ENCODE measurements around the gene SMARCC1. TPM values are rescaled to one million over a fixed set of nuclear protein-coding genes. Genes with fewer than 3 reads are reported as not detected.

The SMARCC1 gene
- total RNA-seq, 2 donors from 2014 or later = 11.6 to 19.3 TPM

DNA sequence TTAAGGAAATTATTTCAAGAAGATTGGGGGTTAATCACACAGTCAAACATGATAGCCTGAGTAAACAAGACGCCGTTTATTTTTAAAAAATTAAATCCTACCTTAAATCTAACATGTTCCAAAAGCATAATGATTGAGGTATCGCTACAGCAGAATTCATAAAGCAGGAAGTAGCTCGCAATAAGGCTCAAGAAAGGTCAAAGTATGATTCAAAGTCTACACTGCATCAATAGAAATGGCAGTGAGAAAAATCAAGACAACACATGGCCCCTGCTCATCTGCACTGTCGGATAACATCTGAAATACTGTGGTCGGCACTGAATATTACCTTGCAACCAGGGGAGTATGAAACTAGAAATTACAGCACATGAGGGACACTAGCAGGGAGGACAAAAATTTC, 93.2 kb downstream of the SMARCC1 start:
- TF ChIP-seq, protein P1, sequence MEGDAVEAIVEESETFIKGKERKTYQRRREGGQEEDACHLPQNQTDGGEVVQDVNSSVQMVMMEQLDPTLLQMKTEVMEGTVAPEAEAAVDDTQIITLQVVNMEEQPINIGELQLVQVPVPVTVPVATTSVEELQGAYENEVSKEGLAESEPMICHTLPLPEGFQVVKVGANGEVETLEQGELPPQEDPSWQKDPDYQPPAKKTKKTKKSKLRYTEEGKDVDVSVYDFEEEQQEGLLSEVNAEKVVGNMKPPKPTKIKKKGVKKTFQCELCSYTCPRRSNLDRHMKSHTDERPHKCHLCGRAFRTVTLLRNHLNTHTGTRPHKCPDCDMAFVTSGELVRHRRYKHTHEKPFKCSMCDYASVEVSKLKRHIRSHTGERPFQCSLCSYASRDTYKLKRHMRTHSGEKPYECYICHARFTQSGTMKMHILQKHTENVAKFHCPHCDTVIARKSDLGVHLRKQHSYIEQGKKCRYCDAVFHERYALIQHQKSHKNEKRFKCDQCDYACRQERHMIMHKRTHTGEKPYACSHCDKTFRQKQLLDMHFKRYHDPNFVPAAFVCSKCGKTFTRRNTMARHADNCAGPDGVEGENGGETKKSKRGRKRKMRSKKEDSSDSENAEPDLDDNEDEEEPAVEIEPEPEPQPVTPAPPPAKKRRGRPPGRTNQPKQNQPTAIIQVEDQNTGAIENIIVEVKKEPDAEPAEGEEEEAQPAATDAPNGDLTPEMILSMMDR (IDR thresholded peaks at IDR 0.05) = no peak
- H3K36me3 ChIP-seq = peaks cover 59% of the 10 kb centered on the region

DNA sequence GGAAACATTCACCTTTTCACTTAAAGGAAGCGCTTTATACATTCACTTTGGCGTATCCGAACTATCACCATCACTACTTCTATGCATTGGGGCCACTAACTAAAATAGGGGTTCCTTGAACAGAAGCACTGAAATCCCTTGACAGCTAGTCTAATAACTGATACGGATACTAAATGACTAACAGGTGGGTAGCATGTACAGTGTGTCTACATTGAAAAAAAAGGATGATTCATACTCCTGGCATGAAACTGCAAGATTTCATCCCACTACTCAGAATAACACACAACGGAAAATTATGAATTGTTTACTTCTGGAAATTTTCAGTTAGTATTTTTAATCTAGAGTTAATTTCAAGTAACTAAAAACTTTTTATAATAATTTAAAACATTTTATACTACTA, 96.7 kb downstream of the SMARCC1 start:
- Histone ChIP-seq H3K9me3 (no peaks in the 10 kb centered on the region), H3K36me3 (peaks cover 45% of the 10 kb centered on the region), H3K4me3 (no peak overlapping the region), H3K27ac (no peak overlapping the region), H3K27me3 (no peaks in the 10 kb centered on the region), H3K4me1 (no peaks in the 10 kb centered on the region)
- DNase-seq (ENCODE audit: low spot score) = no peak
- TF ChIP-seq, protein P1 (IDR thresholded peaks at IDR 0.05) = no peak

More for the DNA sequence above, 93.2 kb downstream of the SMARCC1 start:
- no peak for DNase-seq (ENCODE audit: low spot score)
- Histone ChIP-seq H3K4me3 (no peak overlapping the region), H3K9me3 (no peaks in the 10 kb centered on the region), H3K4me1 (no peaks in the 10 kb centered on the region), H3K27ac (no peak overlapping the region), H3K27me3 (no peaks in the 10 kb centered on the region)

DNA sequence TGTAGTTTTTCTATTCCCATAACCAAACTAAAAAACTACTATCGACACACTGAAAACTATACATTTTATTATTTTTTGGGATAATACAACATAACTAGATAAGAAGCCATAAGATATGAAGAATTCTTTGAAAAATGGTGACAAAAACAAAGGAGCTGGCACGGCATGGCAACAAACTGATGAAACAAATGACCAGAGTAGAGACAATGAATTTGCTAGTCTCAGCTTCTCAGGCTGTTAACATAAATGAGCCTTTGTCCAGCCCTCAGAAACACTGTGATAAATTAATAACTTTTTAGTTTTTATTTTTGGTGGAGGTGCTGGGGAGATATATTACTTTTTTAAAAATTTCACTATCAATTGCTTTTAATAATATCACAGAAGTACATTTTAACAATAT, 100.7 kb downstream of the SMARCC1 start:
- no peak for DNase-seq (ENCODE audit: low spot score)
- TF ChIP-seq, protein P1 (IDR thresholded peaks at IDR 0.05) = no peak
- peaks cover 48% of the 10 kb centered on the region for H3K36me3 ChIP-seq
- H3K4me1 ChIP-seq = no peaks in the 10 kb centered on the region
- H3K9me3 ChIP-seq = no peaks in the 10 kb centered on the region
- H3K27ac ChIP-seq = no peak overlapping the region
- no peak overlapping the region for H3K4me3 ChIP-seq
- no peaks in the 10 kb centered on the region for H3K27me3 ChIP-seq

DNA sequence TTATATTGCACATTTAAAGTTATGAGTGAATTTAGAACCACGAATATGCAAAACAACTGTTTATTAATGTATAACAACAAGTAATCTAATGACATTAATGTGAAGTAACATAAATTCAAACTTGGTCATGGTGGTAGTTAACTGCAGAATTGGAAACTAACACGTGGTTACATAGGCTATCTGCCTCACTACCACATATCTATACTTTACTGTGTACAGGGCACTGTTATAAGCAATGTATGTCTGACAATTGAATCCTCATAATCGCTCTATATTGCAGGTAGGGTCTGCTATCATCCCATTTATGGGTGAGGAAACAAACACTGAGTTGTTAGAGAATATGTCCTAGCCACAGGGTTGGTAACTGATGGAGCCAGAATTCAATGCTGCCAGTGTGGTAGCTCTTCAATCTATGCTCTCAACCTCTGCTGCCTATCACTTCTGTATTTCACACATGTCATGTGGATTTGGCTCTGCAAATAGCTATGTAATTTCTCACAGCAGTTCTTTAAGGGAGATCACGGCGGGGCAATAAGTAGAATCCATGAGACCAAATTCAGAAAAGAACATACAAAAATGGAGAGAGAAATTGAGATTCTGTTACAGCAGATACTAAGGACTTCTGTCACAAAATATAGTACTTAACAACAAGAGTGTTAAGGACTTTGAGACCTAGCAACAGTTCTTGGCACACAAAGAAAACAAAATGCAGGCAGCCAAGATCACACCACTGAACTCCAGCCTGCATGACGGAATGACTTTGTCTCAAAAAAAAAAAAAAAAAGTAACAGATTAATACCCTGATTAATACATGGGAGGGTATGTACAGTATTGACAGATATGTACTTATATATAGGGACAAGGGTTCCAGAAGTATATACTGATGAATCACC, 103.0 kb downstream of the SMARCC1 start:
- Histone ChIP-seq H3K27ac (no peak overlapping the region), H3K27me3 (no peaks in the 10 kb centered on the region), H3K4me3 (no peak overlapping the region), H3K36me3 (peaks cover 52% of the 10 kb centered on the region), H3K4me1 (no peaks in the 10 kb centered on the region), H3K9me3 (no peaks in the 10 kb centered on the region)
- TF ChIP-seq, protein P1 (IDR thresholded peaks at IDR 0.05) = no peak
- no peak for DNase-seq (ENCODE audit: low spot score)

DNA sequence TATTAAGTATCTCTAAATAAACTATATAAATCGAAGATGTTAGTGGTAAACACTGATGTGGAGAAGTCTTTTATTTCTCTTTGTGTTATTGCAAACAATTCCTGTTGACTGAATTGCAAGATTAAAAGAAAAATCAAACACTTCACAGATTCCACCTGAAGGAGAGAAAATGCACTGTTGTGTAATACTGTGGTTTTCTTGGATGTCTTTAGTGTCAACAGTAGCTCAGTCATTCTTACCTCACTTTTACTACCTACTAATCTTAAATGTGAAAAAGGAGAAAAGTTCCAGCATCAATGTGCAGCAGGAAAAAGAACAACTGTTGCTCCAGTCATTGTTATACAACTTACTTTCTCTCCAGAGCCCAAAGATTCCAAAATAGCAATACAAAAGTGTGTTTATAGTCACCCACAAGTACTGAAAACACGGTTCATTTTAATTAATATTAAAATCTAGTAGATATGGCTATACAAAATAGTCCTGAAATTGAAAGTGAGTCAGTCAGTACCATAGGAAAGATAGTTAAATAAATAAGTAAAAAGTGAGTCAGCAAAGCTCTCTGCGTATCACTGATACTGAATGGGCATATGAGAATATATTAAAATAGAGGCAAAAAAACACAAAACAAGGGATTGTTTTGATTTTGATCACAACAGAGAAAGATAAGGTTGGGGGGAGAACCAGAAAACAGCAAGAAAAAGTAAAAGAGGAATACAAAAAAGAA, 112.5 kb downstream of the SMARCC1 start:
- Histone ChIP-seq H3K36me3 (peaks cover 31% of the 10 kb centered on the region), H3K4me3 (no peak overlapping the region), H3K27me3 (no peaks in the 10 kb centered on the region), H3K4me1 (no peaks in the 10 kb centered on the region), H3K9me3 (no peaks in the 10 kb centered on the region), H3K27ac (no peak overlapping the region)
- DNase-seq (ENCODE audit: low spot score) = no peak
- TF ChIP-seq, protein P1 (IDR thresholded peaks at IDR 0.05) = no peak

Measured in right atrium auricular region (tissue), 2 donors.